ENCODE data around the gene SFRP2. TPM values are rescaled to one million over a fixed set of nuclear protein-coding genes. Genes with fewer than 3 reads are reported as not detected.

The SFRP2 gene
- total RNA-seq, 3 donors from 2014 or later = 6.9 to 60.4 (median 54.1) TPM

- no peaks in the 10 kb centered on the region for H3K27me3 ChIP-seq
- no peak overlapping the region for H3K4me3 ChIP-seq
- DNase-seq (ENCODE audit: low spot score in 2 of 2) = no peak
- intact Hi-C loops (cut with DNase I; ENCODE audit: low total_unique reads) = no loop called here
- no peaks in the 10 kb centered on the region for H3K4me1 ChIP-seq
- no peak overlapping the region for H3K27ac ChIP-seq
- TF ChIP-seq POLR2AphosphoS5 (IDR thresholded peaks at IDR 0.05) (no peak), POLR2A (IDR thresholded peaks at IDR 0.05) (no peak)
- TF ChIP-seq, protein P1, sequence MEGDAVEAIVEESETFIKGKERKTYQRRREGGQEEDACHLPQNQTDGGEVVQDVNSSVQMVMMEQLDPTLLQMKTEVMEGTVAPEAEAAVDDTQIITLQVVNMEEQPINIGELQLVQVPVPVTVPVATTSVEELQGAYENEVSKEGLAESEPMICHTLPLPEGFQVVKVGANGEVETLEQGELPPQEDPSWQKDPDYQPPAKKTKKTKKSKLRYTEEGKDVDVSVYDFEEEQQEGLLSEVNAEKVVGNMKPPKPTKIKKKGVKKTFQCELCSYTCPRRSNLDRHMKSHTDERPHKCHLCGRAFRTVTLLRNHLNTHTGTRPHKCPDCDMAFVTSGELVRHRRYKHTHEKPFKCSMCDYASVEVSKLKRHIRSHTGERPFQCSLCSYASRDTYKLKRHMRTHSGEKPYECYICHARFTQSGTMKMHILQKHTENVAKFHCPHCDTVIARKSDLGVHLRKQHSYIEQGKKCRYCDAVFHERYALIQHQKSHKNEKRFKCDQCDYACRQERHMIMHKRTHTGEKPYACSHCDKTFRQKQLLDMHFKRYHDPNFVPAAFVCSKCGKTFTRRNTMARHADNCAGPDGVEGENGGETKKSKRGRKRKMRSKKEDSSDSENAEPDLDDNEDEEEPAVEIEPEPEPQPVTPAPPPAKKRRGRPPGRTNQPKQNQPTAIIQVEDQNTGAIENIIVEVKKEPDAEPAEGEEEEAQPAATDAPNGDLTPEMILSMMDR (IDR thresholded peaks at IDR 0.05) = no peak
- no peaks in the 10 kb centered on the region for H3K9me3 ChIP-seq
- no peaks in the 10 kb centered on the region for H3K36me3 ChIP-seq
These were observed 20.4 kb upstream of the SFRP2 start for GRCh38 chr4:153809307-153809706.

DNA sequence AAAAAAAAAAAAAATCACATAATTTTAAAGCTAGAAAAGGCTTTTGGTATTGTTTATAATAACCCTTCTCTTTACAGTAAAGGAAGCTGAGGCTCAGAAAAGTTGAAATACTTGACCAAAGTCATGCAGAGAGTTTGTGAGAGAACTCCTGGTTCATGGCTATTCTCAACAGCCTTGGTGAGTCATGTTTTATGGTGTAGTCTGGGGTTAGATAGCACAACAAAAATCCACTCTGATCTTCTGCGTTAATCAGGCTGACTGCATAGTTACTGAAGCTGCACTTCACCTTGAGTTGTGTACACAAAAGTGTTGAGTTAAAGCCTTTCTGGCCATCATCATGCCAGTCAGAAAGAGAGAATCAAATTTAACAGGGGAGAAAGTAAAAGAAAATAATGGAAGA lies 19.3 kb upstream of the SFRP2 start:
- no peaks in the 10 kb centered on the region for H3K4me1 ChIP-seq
- no peak for TF ChIP-seq POLR2A (IDR thresholded peaks at IDR 0.05)
- H3K4me3 ChIP-seq = no peak overlapping the region
- H3K9me3 ChIP-seq = no peaks in the 10 kb centered on the region
- no peaks in the 10 kb centered on the region for H3K36me3 ChIP-seq
- H3K27me3 ChIP-seq = no peaks in the 10 kb centered on the region
- H3K27ac ChIP-seq = no peak overlapping the region
- no peak for DNase-seq (ENCODE audit: low spot score in 2 of 2)
- intact Hi-C loops (cut with DNase I; ENCODE audit: low total_unique reads) = no loop called here

- intact Hi-C loops (cut with DNase I; ENCODE audit: low total_unique reads) = no loop called here
- Histone ChIP-seq H3K9me3 (no peaks in the 10 kb centered on the region), H3K4me1 (no peaks in the 10 kb centered on the region), H3K27me3 (no peaks in the 10 kb centered on the region), H3K4me3 (no peak overlapping the region), H3K27ac (no peak overlapping the region), H3K36me3 (no peaks in the 10 kb centered on the region)
- TF ChIP-seq POLR2AphosphoS5 (IDR thresholded peaks at IDR 0.05) = no peak
- TF ChIP-seq, protein P1 (IDR thresholded peaks at IDR 0.05) = no peak
- TF ChIP-seq POLR2A (IDR thresholded peaks at IDR 0.05) = no peak
- DNase-seq (ENCODE audit: low spot score in 2 of 2) = no peak
These were observed 17.2 kb upstream of the SFRP2 start for GRCh38 chr4:153806073-153806472.

GRCh38 chr4:153804722-153805121 lies 15.8 kb upstream of the SFRP2 start:
- H3K4me1 ChIP-seq = no peaks in the 10 kb centered on the region

GRCh38 chr4:153799694-153800074 lies 10.8 kb upstream of the SFRP2 start:
- intact Hi-C loops (cut with DNase I; ENCODE audit: low total_unique reads) = no loop called here
- no peaks in the 10 kb centered on the region for H3K36me3 ChIP-seq
- H3K9me3 ChIP-seq = no peaks in the 10 kb centered on the region
- peak overlapping the region in 1 of 2 donors; percentile 38 for H3K27ac ChIP-seq
- no peaks in the 10 kb centered on the region for H3K27me3 ChIP-seq
- DNase-seq (ENCODE audit: low spot score in 2 of 2) = no peak
- H3K4me3 ChIP-seq = no peak overlapping the region
- no peaks in the 10 kb centered on the region for H3K4me1 ChIP-seq
- TF ChIP-seq POLR2AphosphoS5 (IDR thresholded peaks at IDR 0.05) (peak in 2 of 3 donors; percentile 22 to 73), POLR2A (IDR thresholded peaks at IDR 0.05) (no peak)

More at GRCh38 chr4:153804722-153805121, 15.8 kb upstream of the SFRP2 start:
- H3K27ac ChIP-seq = no peak overlapping the region
- no peak overlapping the region for H3K4me3 ChIP-seq
- TF ChIP-seq POLR2A (IDR thresholded peaks at IDR 0.05) (no peak), POLR2AphosphoS5 (IDR thresholded peaks at IDR 0.05) (no peak)
- TF ChIP-seq, protein P1 (IDR thresholded peaks at IDR 0.05) = no peak
- no peak for DNase-seq (ENCODE audit: low spot score in 2 of 2)
- no peaks in the 10 kb centered on the region for H3K36me3 ChIP-seq
- no peaks in the 10 kb centered on the region for H3K9me3 ChIP-seq
- intact Hi-C loops (cut with DNase I; ENCODE audit: low total_unique reads) = no loop called here
- H3K27me3 ChIP-seq = no peaks in the 10 kb centered on the region

- no peak overlapping the region for H3K4me3 ChIP-seq
- DNase-seq (ENCODE audit: low spot score in 2 of 2) = no peak
- H3K4me1 ChIP-seq = no peaks in the 10 kb centered on the region
- intact Hi-C loops (cut with DNase I; ENCODE audit: low total_unique reads) = no loop called here
- H3K27ac ChIP-seq = peak overlapping the region; percentile 42 to 58
- H3K36me3 ChIP-seq = no peaks in the 10 kb centered on the region
- H3K27me3 ChIP-seq = no peaks in the 10 kb centered on the region
- no peak for TF ChIP-seq POLR2A (IDR thresholded peaks at IDR 0.05)
- TF ChIP-seq, protein P1 (IDR thresholded peaks at IDR 0.05) = no peak
- TF ChIP-seq POLR2AphosphoS5 (IDR thresholded peaks at IDR 0.05) = no peak
- no peaks in the 10 kb centered on the region for H3K9me3 ChIP-seq
These were observed 10.2 kb upstream of the SFRP2 start for GRCh38 chr4:153798901-153799693.

Measured in breast epithelium (tissue), 4 donors.